MM.1S (cell line): ENCODE measurements around the gene ANKRD44.

ENCODE experiments used
- DNase-seq: peaks from one replicate; pipeline ENCODE4 v3.0.0-alpha.2; 2015
- H2AFZ ChIP-seq: fragments of 300-600 bp; sonication (generic); 2 replicates; pipeline ENCODE4 v1.6.0; 2016; ENCODE audit warnings: antibody characterized with exemption, low read length
- H3F3A ChIP-seq: fragments of 300-600 bp; sonication (generic); 2 replicates; pipeline ENCODE4 v1.6.1; 2016; ENCODE audit warnings: mild to moderate bottlenecking, antibody characterized with exemption, low read length, moderate library complexity, mixed read lengths; ENCODE audit not compliant: insufficient read depth
- H3K27ac ChIP-seq: fragments of 300-600 bp; sonication (generic); 2 replicates; pipeline ENCODE4 v1.5.1; 2016; ENCODE audit warnings: mild to moderate bottlenecking, low read length
- H3K27me3 ChIP-seq: fragments of 300-600 bp; sonication (generic); replicated peaks from 2 replicates; pipeline ENCODE4 v1.6.0; 2016; ENCODE audit warnings: low read length; ENCODE audit not compliant: insufficient read depth
- H3K36me3 ChIP-seq: fragments of 300-600 bp; sonication (generic); replicated peaks from 2 replicates; pipeline ENCODE4 v1.6.1; 2016; ENCODE audit warnings: mild to moderate bottlenecking, low read length, mixed read lengths; ENCODE audit not compliant: insufficient read depth
- H3K4me1 ChIP-seq: fragments of 300-600 bp; sonication (generic); 2 replicates; pipeline ENCODE4 v1.6.1; 2016; ENCODE audit warnings: low read length, mixed read lengths
- H3K4me2 ChIP-seq: fragments of 300-600 bp; sonication (generic); 2 replicates; pipeline ENCODE4 v1.6.0; 2016; ENCODE audit warnings: low read depth, low read length
- H3K4me3 ChIP-seq: fragments of 300-600 bp; sonication (generic); 2 replicates; pipeline ENCODE4 v1.5.1; 2016; ENCODE audit warnings: low read length, mixed read lengths
- H3K79me2 ChIP-seq: fragments of 300-600 bp; sonication (generic); 2 replicates; pipeline ENCODE4 v1.6.1; 2016; ENCODE audit warnings: mixed run types, low read length, mixed read lengths
- H3K9ac ChIP-seq: fragments of 300-600 bp; sonication (generic); 2 replicates; pipeline ENCODE4 v1.6.1; 2016; ENCODE audit warnings: low read length, mixed read lengths
- H3K9me2 ChIP-seq: fragments of 300-600 bp; sonication (generic); replicated peaks from 2 replicates; pipeline ENCODE4 v1.6.1; 2016; ENCODE audit warnings: mild to moderate bottlenecking, low read length, mixed read lengths; ENCODE audit not compliant: insufficient read depth
- H3K9me3 ChIP-seq: fragments of 300-600 bp; sonication (generic); replicated peaks from 2 replicates; pipeline ENCODE4 v1.6.1; 2016; ENCODE audit warnings: mild to moderate bottlenecking, low read length, mixed read lengths; ENCODE audit not compliant: insufficient read depth
- H4K20me1 ChIP-seq: fragments of 300-600 bp; sonication (generic); 2 replicates; pipeline ENCODE4 v1.6.1; 2016; ENCODE audit warnings: mild to moderate bottlenecking, low read length, moderate library complexity, mixed read lengths; ENCODE audit not compliant: insufficient read depth
- CTCF ChIP-seq: fragments of 300-600 bp; sonication (generic); IDR thresholded peaks from 2 replicates; pipeline ENCODE4 v1.5.1; 2016; ENCODE audit warnings: antibody characterized with exemption, low read length, mixed read lengths
- EZH2 ChIP-seq: fragments of 300-600 bp; sonication (generic); optimal IDR thresholded peaks from 2 replicates; pipeline ENCODE3; 2017; ENCODE audit warnings: low read depth, mild to moderate bottlenecking, antibody characterized with exemption, low read length, mixed read lengths
- EZH2phosphoT487 ChIP-seq: fragments of 300-600 bp; sonication (generic); IDR thresholded peaks from 2 replicates; pipeline ENCODE4 v1.6.1; 2018; ENCODE audit warnings: antibody characterized with exemption, low read length

ANKRD44 gene

DNA sequence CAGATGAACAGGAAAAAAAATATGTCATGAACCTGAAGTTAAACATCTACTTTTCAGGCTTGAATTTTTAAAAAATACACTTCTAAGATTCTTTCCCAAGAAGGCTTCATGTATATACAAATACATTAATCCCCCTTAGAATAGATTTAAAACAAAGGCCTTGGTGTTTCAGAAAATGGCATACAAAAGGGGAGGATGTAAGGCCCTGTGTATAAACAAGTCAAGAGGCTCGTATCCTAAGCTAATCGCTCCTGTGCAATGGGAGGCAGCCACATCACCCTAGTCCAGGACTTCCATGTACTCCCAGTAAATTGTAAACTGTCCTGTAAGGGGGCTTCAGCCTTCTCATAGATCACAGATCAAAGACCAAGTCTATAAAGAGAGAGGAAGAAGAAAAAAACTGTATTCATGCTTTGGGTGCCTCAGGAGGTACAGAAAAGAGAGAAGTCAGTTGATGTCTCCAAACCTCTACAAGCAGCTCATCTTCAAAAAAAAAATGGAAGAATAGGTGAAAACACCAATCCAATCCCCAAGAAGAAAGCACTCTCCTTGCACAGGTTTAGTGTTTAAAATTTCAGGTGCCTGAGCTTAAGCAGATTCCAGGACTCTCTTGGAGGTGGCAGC is 53.9 kb downstream of the ANKRD44 start:
- H3K27me3 ChIP-seq, result no peaks in the 10 kb centered on the region
- H3K27ac ChIP-seq, result peak overlapping the region; percentile 60; the same call in 1 of the 2 replicates
- peaks cover 33% of the 10 kb centered on the region for H3F3A ChIP-seq
- TF ChIP-seq EZH2phosphoT487 (no peak), EZH2 (no peak), CTCF (no peak)
- peak overlapping the region; percentile 39 for H3K4me3 ChIP-seq
- no peaks in the 10 kb centered on the region for H3K36me3 ChIP-seq
- DNase-seq, result no peak
- peak overlapping the region; percentile 58 for H3K4me2 ChIP-seq
- no peaks in the 10 kb centered on the region for H3K9me3 ChIP-seq
- H3K4me1 ChIP-seq, result peaks cover 42% of the 10 kb centered on the region
- H2AFZ ChIP-seq, result no peak overlapping the region
- peak overlapping the region; percentile 41; the same call in 1 of the 2 replicates for H3K9ac ChIP-seq
- no peaks in the 10 kb centered on the region for H3K9me2 ChIP-seq
- H4K20me1 ChIP-seq, result no peaks in the 10 kb centered on the region
- peaks cover 72% of the 10 kb centered on the region for H3K79me2 ChIP-seq

DNA sequence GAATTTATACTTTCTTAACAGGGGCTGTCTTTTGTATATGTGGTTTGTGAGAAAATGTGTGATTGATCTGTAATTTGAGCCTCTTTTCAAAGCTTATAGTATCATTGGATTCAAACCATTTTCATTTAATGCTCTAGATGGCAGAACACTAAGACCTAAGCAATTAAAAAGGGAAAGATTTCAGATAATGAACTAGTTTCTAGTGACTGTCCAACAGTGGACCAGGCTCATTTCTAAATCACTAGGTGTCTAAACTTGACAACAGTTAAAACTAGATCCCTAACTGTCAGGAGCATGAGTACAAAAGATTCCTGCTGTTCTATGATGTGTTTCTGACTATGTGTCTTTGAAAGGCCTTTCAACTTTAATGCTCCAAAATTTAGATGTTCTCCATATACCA is 54.6 kb downstream of the ANKRD44 start:
- Histone ChIP-seq H3K4me1 (peaks cover 42% of the 10 kb centered on the region), H3K4me3 (peak overlapping the region; percentile 39), H3K9me2 (no peaks in the 10 kb centered on the region), H3K9me3 (no peaks in the 10 kb centered on the region), H2AFZ (no peak overlapping the region), H3K4me2 (peak overlapping the region; percentile 58), H3K27ac (peak overlapping the region; percentile 60), H4K20me1 (no peaks in the 10 kb centered on the region), H3F3A (peaks cover 33% of the 10 kb centered on the region), H3K36me3 (no peaks in the 10 kb centered on the region), H3K9ac (peak overlapping the region; percentile 41; the same call in 1 of the 2 replicates), H3K79me2 (peaks cover 75% of the 10 kb centered on the region), H3K27me3 (no peaks in the 10 kb centered on the region)
- TF ChIP-seq CTCF (peak; percentile 19; the same call in 1 of the 2 replicates), EZH2 (no peak), EZH2phosphoT487 (no peak)
- no peak for DNase-seq

DNA sequence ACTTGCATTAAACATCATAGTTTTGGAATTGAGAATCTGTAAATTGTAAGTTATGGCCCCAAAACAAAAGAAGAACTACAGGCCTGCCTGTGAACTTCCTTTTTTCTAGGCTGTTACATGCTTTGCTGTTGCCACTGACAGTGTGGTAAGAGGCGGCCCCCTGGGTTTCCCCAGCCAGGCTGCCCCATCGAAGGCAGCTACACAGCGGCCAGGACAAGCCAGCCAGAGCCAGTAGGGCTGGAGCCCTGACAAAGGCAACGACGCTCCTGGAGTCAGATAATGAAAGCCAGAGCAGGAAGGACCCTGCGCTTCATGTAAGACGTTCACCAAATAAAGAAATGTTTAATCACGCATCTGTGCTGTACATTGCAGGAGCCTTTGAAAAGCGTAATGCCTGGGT is 55.0 kb downstream of the ANKRD44 start:
- peaks cover 33% of the 10 kb centered on the region for H3F3A ChIP-seq
- peak overlapping the region; percentile 39 for H3K4me3 ChIP-seq
- no peaks in the 10 kb centered on the region for H4K20me1 ChIP-seq
- H3K27ac ChIP-seq, result peak overlapping the region; percentile 60
- peak overlapping the region; percentile 41; the same call in 1 of the 2 replicates for H3K9ac ChIP-seq
- peak; percentile 86 for DNase-seq
- no peaks in the 10 kb centered on the region for H3K27me3 ChIP-seq
- H3K4me2 ChIP-seq, result peak overlapping the region; percentile 58
- peaks cover 78% of the 10 kb centered on the region for H3K79me2 ChIP-seq
- H3K4me1 ChIP-seq, result peaks cover 42% of the 10 kb centered on the region
- H2AFZ ChIP-seq, result 0 out of 2 replicates have a peak overlapping the region, but pooled peaks have one; percentile 1
- no peaks in the 10 kb centered on the region for H3K9me2 ChIP-seq
- no peaks in the 10 kb centered on the region for H3K9me3 ChIP-seq
- no peak for TF ChIP-seq EZH2phosphoT487
- TF ChIP-seq EZH2, result no peak
- no peak for TF ChIP-seq CTCF
- no peaks in the 10 kb centered on the region for H3K36me3 ChIP-seq
